GM18870 (cell line): ENCODE measurements around the gene LIN9.

Experiments used
- ATAC-seq: cut with Tn5 transposase; IDR thresholded peaks from one replicate; pipeline ENCODE4 v1.9.1; 2021; ENCODE audit warnings: moderate library complexity; ENCODE audit not compliant: unreplicated experiment

Gene LIN9

DNA sequence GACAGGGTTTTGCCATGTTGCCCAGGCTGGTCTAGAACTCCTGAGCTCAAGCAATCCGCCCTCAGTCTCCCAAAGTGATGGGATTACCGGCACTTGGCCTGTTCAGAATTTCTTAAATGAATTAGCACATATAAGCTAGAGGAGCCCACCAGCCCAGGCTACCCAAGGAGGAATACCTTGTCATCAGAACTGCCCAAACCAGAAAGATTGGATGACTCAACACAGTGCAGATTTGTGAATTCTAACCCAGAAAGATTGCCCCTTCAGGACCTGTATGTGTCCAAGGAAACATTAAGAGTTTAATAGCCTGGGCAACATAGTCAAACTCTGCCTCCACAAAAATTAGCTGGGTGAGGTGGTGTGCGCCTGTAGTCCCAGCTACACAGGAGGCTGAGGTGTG, 14.0 kb upstream of the LIN9 start:
- no peak for ATAC-seq

DNA sequence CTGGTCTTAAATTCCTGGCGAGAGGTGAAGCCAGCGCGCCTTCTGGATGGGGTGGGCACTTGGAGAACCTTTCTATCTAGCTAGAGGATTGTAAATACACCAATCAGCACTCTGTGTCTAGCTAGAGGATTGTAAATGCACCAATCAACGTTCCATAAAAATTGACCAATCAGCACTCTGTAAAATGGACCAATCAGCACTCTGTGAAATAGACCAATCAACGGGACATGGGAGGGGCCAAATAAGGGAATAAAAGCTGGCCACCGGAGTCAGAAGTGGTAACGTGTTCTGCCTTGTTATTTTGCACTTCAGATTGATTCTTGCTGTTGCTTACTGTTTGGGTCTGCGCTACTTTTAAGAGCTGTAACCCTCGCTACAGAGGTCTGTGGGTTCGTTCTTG, 12.0 kb upstream of the LIN9 start:
- no peak for ATAC-seq

DNA sequence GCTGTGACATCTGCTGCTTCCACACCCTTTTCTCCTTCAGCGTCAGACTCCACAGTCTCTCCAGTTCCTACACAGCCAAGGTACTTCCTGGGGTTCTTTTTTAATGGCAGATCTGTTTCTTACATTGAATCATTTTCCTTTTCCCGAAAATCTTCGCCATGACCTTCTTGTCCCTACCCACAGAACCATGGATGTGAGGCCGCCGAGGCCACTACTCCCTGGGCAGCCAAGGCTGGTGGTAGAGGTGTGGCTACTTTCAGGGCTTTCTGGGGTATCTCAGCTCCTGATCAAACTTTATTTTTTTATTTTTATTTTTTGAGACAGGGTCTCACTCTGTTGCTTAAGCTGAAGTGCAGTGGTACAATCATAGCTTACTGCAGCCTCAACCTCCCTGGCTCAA, 9.5 kb upstream of the LIN9 start:
- ATAC-seq, result no peak

DNA sequence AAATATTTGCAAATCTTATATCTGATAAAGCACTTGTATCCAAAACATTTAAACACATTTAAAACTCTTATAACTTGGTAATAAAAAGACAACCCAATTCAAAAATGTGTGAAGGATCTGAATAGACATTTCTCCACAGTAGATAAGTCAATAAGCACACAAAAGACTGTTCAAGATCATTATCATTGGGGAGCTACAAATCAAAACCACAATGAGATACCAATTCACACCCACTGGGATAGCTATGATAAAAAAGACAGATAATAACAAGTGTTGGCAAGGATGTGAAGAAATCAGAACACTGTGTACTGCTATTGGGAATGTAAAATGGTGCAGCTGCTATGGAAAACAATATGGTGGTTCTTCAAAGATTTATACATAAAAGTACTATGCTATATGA, 5.1 kb upstream of the LIN9 start:
- no peak for ATAC-seq

DNA sequence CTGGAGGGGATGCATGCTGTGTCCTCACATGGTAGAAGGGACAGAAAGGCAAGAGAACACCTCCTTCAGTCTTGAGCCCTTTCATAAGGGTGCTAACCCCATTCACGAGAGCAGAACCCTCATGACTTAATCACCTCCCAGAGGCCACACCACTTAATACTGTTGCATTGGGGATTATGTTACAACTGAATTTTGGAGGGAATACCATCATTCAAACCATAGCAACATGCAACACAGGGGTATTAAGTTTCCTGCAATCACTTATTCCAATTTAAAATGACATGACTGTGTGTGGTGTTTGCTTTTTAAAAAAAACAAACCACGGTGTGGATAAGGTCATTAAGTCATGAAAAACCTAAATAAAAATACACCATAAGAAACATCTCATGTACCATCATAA, 3.1 kb upstream of the LIN9 start:
- ATAC-seq, result no peak

DNA sequence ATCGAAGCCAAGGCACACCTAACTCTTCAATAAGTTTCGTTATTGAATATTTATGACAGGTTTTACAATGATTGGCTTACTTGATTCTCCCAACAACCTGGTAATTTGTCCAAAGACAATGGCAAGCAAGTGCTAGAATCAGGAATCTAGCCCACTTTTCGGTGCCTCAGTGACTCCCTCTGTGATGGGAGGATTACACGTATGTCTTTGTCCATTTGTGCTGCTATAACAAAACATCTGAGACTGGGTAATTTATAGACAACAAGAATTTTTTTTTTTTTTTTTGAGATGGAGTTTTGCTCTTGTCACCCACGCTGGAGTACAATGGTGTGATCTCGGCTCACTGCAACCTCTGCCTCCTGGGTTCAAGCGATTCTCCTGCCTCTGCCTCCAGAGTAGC, 2.4 kb upstream of the LIN9 start:
- no peak for ATAC-seq

DNA sequence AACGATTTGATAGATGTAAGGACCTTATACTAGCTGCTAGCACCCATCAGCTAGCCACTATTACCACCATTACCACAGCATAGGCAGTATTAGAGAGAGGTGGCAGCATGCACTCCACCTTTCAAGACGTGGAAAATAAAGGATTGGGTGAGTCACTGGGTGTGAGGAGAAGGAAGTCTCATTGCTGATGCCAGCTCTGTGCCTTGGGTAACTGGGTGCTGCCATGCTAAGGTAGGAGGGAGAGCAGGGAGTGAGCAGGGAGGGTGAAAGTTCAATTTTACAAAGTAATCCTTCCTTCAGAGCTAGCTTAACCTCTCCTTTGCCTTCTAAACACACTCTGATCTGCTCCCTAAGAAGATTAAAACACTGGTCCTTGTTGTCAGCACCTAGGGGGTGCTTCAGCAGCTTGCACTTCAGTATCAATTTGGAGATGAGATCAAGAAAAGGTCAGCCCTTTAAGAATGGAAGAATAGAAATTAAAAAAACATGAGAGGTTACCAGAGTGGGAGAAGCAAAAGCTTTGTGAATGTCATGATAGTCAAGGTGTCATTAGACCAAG, 1.8 kb upstream of the LIN9 start:
- ATAC-seq, result no peak

DNA sequence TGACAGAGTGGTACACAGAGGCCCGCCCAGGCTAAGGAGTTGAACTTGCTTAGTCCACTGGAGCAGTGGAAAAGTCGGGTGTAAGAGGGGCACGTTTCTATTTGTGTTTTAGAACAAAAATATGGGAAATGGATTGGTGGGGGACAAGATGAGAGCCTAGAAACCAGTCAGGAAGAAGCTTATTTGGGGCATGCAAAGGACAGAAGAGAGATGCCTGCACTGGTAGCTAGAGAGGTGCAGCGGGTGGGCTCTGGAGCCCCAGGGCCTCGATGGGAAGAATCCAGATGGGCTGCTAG, 1.2 kb upstream of the LIN9 start:
- ATAC-seq, result no peak

DNA sequence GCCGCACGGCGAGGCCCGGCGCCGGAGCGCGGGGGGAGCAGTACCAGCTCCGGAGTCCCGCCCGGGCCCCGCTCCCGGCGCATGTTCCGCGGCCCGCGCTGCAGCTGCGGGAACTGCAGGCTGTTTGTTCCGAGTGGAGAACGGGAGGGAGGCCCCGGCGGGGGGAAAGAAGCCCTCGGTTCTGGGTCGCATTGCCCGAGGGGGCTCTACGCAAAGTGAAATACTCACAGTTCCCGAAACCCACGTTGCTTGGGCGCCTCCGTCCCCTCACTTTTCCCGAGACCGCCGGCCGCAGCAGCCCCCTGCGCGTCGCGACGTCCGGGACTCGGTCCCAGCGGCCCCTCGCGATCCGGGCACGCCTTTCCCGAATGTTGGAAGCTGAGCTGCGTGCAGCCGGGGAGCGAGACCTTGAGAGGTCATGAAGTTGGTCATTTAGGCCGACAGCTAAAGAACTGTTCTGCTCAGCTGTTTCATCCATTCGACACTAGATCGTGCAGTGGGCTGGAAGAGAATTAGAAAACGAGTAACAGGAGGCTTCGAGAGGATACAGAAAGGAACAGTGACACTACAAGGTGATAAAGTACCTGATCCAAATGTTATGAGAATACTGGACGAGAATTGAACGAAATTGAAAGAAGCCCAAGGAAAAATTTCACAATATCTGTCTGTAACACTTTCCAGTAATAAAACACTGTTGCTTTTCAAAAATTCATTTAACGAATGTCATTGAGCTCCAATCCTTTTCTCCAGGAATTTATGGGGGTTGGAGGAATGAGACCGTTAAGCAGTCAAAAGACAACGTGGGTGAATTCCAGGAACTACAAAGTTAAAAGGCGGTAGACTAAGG, 657 bp upstream of the LIN9 start:
- peak; percentile 23 for ATAC-seq

DNA sequence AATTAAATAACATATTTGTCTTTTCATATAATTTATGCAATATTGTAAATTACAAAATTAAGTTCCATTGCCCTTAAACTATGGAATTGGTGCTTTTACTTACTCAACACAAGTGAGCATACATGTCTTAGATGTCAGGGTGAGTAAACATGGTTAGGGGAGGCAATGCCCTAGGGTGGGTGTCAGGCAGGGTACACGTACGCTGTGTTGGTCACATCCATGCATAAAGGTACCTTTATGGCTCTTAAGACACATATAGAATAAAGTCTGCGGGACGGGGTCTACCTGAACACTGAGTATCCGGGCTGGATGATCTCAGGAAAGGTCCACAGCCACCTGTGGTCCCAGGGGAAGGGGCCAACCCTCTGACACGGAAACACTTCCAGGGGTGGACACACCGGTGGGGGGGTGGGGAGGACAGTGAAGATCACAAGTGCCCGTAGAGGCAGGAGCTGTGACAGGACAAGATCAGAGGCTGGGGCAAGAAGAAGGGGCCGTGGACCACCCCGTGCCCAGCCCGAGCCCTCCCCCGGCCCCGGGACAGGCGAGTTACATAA, 720 bp downstream of the LIN9 start:
- ATAC-seq, result peak; percentile 18

DNA sequence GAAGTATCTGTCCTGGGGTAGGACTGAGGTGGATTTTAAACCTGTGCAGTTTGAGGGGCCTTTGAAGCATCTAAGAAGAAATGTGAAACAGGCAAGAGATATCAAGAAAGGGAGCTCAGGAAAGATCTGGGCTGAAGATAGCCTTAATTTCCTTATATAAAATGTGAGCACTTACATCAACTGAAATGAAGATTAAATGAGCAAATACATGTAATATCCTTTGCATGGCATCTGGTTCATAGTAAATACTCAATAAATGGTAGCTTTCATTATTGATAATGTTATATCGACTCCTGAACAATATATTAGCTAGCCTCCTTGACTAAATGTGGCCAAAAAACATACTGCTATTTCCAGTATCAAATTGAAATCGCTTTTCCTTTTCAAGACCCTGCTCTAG, 2.5 kb downstream of the LIN9 start:
- no peak for ATAC-seq

DNA sequence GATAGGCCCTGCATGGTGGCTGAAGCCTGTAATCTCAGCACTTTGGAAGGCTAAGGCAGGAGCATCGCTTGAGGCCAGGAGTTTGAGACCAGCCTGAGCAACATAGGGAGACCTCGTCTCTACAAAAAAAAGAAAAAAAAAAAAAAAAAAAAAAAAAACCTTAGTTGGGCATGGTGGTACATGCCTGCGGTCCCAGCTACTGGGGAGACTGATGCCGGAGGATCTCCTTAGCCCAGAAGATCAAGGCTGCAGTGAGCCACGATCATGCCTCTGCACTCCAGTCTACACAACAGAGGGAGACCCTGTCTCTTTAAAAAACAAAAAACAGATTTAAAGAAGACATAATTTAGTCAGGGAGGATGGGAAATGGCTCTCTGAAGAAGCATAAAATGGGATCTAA, 3.8 kb downstream of the LIN9 start:
- no peak for ATAC-seq

DNA sequence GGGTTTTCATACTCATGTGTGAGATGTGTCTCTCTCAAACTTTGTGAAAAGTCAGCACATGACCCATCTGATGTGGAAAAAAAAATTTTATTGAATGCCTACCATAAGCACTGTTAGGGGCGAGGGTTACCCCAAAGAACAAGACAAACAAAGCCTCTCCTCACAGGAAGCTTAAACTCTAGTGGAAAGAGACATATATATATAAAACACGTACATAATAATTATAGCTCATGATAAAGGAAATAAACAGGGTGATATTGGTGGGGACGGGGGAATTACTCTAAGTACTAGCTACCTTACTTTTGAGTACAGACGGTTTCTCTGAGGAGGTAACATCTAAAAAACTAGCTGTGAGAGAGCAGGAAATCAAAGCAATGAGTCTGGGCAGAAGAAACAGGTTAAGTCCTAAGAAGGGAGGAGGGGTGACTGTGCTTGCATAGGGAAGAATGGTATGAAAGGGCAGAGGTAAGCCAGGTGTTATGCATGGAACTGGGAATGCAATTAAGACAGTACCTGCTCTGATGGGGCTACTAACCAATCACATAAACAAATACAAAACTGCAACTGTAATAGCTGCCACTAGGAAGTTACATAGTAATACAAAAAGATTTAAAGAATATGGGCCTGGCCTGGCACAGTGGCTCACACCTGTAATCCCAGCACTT, 4.5 kb downstream of the LIN9 start:
- no peak for ATAC-seq

DNA sequence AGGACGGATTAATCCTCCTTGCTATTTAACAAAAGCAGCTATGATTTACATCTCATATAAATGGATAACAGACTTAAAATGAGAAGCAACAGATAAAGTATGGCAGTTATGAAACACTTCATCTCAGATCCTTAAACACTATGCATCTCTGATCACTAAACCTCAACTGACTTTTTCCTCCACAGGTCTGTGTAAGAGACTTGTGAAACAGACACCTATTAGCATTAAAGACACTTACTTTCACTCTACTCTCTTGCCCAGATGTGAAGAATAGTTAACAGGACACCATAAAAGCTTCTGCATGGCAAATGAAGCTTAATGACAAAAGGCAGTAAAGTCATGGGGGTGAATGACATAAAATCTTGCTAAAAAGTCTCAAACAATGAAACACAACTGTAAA, 6.2 kb downstream of the LIN9 start:
- ATAC-seq, result no peak

DNA sequence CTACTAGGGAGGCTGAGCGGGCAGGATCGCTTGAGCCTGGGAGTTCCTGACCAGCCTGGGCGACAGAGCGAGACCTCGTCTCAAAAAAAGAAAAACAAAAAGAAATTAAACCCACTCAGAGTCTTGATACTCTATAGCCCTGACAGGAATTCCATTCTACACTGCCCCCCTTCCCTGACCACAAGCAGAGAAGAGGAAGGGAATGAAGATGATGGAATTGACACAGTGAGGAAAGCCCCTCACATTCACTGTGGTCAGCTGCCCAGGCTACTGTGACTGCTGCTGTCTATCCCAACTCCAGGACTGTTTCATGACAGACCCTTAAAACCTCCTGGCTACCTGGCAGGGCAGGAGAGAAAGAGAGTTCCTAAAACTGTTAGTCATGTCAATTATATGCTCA, 12.1 kb downstream of the LIN9 start:
- no peak for ATAC-seq

DNA sequence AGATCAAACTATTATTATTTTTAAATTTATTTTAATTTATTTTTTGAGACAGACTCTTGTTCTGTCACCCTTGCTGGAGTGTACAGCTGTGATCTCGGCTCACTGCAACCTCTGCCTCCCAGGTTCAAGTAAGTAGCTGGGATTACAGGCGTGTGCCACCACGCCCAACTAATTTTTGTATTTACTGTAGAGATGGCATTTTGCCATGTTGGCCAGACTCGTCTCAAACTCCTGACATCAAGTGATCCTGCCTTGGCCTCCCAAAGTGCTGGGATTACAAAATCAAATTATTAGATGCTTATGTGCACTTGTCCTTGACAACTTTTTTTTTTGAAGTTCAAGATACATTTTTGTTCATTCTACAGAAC, 15.4 kb downstream of the LIN9 start:
- no peak for ATAC-seq

DNA sequence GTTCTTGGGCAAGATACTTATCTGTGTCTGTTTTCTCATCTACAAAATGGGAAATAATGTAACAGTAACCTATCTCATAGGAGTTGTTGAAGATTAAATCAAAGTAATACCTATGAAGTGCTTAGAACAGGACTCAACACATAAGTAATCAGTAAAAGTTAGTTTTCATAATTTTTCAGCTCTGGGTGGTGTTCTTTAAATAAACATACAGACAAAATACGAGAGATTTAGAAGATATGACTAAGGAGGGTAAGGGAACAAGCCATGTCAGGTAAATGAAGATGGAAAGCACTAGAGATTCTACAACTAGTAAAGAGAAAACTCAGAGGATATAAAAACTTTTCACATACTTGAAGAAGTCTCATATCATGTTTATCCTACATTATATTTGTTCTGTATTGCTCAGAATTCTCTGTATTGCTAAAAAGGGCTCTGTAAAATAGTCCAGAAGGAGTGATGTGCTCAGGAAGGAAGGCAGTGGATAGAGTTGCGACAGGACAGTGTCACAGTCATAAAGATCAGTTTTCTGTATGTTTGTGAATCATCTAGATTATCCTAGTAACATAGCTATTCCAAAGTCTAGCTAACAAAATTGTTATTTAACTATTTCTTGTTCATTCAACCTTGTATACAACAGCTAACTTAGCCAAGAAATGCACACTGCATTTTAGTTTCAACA, 16.0 kb downstream of the LIN9 start:
- no peak for ATAC-seq

DNA sequence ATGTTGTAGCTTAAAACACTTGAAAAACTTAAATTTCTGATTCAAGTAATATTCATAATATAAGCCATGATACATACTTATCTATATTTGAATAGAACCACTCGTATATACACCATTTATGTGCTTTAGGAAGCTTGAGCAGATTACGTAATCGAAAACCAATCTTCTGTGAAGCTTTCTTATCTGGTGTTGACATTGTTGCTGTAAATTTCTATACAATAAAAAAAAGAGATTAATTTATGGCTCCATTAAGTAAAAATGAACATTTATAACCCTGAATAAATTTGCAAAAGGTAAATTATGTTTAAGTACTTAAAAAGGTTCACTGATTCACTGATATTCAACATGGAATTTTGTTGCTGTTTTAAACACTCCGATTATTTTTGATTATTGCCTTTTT, 21.4 kb downstream of the LIN9 start:
- no peak for ATAC-seq

DNA sequence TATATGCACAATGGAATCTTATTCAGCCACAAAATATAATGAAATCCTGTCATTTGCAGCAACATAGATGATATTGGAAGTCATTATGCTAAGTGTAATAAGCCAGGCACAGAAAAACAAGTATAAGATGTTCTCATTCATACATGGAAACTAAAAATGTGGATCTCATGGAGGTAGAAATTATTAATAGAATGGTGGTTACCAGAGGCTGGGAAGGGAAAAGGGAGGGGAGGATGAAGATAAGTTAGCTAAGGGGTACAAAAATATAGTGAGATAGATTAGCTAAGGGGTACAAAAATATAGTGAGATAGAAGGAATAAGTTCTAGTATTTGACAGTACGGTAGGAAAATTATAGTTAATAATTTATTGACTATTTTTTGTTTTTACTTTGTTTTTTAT, 27.9 kb downstream of the LIN9 start:
- no peak for ATAC-seq

DNA sequence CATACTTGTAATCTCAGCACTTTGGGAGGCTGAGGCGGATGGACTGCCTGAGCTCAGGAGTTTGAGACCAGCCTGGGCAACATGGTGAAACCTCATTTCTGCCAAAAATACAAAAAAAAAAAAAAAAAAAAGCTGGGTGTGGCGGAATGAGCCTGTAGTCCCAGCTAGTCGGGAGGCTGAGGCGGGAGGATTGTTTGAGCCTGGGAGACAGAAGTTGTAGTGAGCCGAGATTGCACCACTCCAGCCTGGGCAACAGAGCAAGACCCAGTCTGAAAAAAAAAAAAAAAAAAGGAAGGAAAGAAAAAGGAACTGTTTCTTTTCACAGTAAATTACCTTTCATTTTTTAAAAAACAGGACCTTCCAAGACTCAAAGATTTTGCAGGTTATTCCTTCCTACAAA, 29.5 kb downstream of the LIN9 start:
- ATAC-seq, result no peak

DNA sequence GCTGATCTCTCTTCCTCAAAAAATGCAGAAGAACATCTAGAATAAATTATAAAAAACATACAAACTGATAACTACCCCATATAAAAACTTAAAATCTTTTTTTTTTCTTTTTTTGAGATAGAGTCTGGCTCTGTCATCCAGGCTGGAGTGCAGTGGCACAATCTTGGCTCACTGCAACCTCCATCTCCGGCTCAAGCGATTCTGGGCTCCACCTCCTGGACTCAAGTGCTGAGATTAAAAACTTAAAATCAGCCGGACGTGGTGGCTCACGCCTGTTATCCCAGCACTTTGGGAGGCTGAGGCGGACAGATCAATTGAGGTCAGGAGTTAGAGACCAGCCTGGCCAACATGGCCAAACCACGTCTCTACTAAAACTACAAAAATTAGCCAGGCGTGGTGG, 31.1 kb downstream of the LIN9 start:
- ATAC-seq, result no peak

DNA sequence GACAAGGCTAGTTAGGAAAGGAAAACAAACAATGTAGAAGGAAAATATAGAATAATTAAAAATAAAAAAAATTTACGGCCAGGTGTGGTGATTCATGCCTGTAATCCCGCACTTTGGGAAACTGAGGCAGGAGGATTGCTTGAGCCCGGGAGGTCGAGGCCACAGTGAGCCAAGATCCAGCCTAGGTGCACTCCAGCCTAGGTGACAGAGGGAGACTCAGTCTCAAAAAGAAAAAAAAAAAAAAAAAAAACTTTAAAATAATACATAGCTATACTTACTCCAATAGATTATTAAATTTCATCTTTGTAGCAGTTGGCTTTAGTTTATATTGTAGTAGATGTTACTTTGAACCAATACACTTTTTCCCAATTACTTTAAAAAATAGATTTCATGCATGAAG, 32.0 kb downstream of the LIN9 start:
- no peak for ATAC-seq
